Measurements from ENCODE around the gene SH3D21. TPM values are rescaled to one million over a fixed set of nuclear protein-coding genes. Genes with fewer than 3 reads are reported as not detected.

The SH3D21 gene
- total and polyA plus RNA-seq, 10 of the 15 experiments (the other 5 are each of a cell fraction or from before 2014, with no cell fraction given), result 0.06 to 5.9 (median 2.4) TPM

- ChIA-PET RAD21 (ENCODE audit: unreplicated experiment) (no interaction called here), CTCF (interaction anchor here (1.0 to 1.2 kb wide), 2 partner anchors 45 to 133 kb away, joined by 3 read pairs; no protein-coding TSS in a partner anchor), POLR2A (interaction anchor here (0.6 kb wide), 1 partner anchor 51 kb away, joined by 5 read pairs; no protein-coding TSS in a partner anchor), SMC1A (ENCODE audit: uncharacterized antibody, unreplicated experiment) (interaction anchor here (0.9 kb wide), 1 partner anchor 97 kb away, joined by 3 read pairs; no protein-coding TSS in a partner anchor)
- 26% methylated on average over 56 of the region's 59 CpGs for WGBS (ENCODE audit: insufficient coverage, insufficient replicate concordance, low lambda C conversion rate, missing lambda C conversion rate)
- ATAC-seq, result peak; percentile 15; the same call in 2 of the 3 replicates
- Histone ChIP-seq H3K9ac (ENCODE audit: control insufficient read depth, insufficient read depth, low read length) (no peak overlapping the region; the same call in 1 of the 2 replicates), H3K79me2 (ENCODE audit: control insufficient read depth, insufficient read depth, low read length) (no peaks in the 10 kb centered on the region), H3K36me3 (ENCODE audit: control insufficient read depth in 2 of 2, insufficient read depth in 2 of 2, low read length in 1 of 2) (no peaks in the 10 kb centered on the region), H2AFZ (ENCODE audit: control insufficient read depth, low read depth, low read length) (peak overlapping the region; percentile 28; the same call in 1 of the 2 replicates), H3K4me3 (peak overlapping the region; percentile 32; the same call in 1 of the 2 replicates), H3K9me3 (replicated peaks; ENCODE audit: control insufficient read depth, insufficient read depth, low read length) (no peaks in the 10 kb centered on the region), H3K4me1 (ENCODE audit: control insufficient read depth, insufficient read depth, low read length) (peaks cover 24% of the 10 kb centered on the region), H4K20me1 (ENCODE audit: control insufficient read depth, insufficient read depth) (no peaks in the 10 kb centered on the region; the same call in 1 of the 2 replicates), H3K27ac (ENCODE audit: control insufficient read depth, insufficient read depth) (no peak overlapping the region), H3K27me3 (replicated peaks in 1 of 2; ENCODE audit: control insufficient read depth in 2 of 2, insufficient read depth in 2 of 2, low read length in 1 of 2) (no peaks in the 10 kb centered on the region), H3K4me2 (ENCODE audit: control insufficient read depth, insufficient read depth) (peak overlapping the region; percentile 89)
- no peak for FAIRE-seq
- BruUV-seq (replicated peaks), result no TSS peak
- in situ Hi-C loops (cut with MboI), result no loop called here
- intact Hi-C loops (cut with micrococcal nuclease; ENCODE audit: unreplicated experiment), result no loop called here
- DNase-seq (ENCODE audit: low read depth, low spot score), result no peak
- TF ChIP-seq TARDBP (IDR thresholded peaks at IDR 0.05; ENCODE audit: borderline replicate concordance) (0 out of 2 replicates have a peak, but pooled peaks have one; percentile 20), SIX5 (IDR thresholded peaks at IDR 0.05; ENCODE audit: low read depth, low read length, severe bottlenecking) (no peak), ZNF274 (IDR thresholded peaks at IDR 0.05; ENCODE audit: insufficient read depth, insufficient read length) (no peak), RCOR1 (conservative IDR thresholded peaks at IDR 0.05; ENCODE audit: low read depth, low read length) (no peak), NBN (IDR thresholded peaks at IDR 0.05) (no peak), CHD1 (IDR thresholded peaks at IDR 0.05; ENCODE audit: low read depth, low read length) (no peak), CHD2 (IDR thresholded peaks at IDR 0.05; ENCODE audit: borderline replicate concordance, low read depth, low read length) (no peak), BMI1 (IDR thresholded peaks at IDR 0.05; ENCODE audit: borderline replicate concordance) (no peak), EGR1 (IDR thresholded peaks at IDR 0.05; ENCODE audit: borderline replicate concordance in 1 of 2, low read depth in 2 of 2, low read length in 2 of 2) (peak in 1 of 2 experiments; percentile 36; a peak in 1 of 3 replicates), POLR2AphosphoS2 (IDR thresholded peaks at IDR 0.05; ENCODE audit: low read depth, low read length) (peak; percentile 67; the same call in 1 of the 2 replicates)
- TF ChIP-seq, protein P1, sequence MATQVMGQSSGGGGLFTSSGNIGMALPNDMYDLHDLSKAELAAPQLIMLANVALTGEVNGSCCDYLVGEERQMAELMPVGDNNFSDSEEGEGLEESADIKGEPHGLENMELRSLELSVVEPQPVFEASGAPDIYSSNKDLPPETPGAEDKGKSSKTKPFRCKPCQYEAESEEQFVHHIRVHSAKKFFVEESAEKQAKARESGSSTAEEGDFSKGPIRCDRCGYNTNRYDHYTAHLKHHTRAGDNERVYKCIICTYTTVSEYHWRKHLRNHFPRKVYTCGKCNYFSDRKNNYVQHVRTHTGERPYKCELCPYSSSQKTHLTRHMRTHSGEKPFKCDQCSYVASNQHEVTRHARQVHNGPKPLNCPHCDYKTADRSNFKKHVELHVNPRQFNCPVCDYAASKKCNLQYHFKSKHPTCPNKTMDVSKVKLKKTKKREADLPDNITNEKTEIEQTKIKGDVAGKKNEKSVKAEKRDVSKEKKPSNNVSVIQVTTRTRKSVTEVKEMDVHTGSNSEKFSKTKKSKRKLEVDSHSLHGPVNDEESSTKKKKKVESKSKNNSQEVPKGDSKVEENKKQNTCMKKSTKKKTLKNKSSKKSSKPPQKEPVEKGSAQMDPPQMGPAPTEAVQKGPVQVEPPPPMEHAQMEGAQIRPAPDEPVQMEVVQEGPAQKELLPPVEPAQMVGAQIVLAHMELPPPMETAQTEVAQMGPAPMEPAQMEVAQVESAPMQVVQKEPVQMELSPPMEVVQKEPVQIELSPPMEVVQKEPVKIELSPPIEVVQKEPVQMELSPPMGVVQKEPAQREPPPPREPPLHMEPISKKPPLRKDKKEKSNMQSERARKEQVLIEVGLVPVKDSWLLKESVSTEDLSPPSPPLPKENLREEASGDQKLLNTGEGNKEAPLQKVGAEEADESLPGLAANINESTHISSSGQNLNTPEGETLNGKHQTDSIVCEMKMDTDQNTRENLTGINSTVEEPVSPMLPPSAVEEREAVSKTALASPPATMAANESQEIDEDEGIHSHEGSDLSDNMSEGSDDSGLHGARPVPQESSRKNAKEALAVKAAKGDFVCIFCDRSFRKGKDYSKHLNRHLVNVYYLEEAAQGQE (IDR thresholded peaks at IDR 0.05; ENCODE audit: low read depth, low read length), result no peak
- TF ChIP-seq, protein P2, sequence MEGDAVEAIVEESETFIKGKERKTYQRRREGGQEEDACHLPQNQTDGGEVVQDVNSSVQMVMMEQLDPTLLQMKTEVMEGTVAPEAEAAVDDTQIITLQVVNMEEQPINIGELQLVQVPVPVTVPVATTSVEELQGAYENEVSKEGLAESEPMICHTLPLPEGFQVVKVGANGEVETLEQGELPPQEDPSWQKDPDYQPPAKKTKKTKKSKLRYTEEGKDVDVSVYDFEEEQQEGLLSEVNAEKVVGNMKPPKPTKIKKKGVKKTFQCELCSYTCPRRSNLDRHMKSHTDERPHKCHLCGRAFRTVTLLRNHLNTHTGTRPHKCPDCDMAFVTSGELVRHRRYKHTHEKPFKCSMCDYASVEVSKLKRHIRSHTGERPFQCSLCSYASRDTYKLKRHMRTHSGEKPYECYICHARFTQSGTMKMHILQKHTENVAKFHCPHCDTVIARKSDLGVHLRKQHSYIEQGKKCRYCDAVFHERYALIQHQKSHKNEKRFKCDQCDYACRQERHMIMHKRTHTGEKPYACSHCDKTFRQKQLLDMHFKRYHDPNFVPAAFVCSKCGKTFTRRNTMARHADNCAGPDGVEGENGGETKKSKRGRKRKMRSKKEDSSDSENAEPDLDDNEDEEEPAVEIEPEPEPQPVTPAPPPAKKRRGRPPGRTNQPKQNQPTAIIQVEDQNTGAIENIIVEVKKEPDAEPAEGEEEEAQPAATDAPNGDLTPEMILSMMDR (IDR thresholded peaks at IDR 0.05 in 2 of 3, conservative IDR thresholded peaks at IDR 0.05 in 1 of 3; ENCODE audit: control insufficient read depth in 2 of 3, extremely low read depth in 1 of 3, insufficient read depth in 1 of 3, low read depth in 3 of 3, low read length in 3 of 3), result no peak
- TF ChIP-seq, protein P3, sequence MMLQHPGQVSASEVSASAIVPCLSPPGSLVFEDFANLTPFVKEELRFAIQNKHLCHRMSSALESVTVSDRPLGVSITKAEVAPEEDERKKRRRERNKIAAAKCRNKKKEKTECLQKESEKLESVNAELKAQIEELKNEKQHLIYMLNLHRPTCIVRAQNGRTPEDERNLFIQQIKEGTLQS (IDR thresholded peaks at IDR 0.05; ENCODE audit: borderline replicate concordance, extremely low read depth, low read depth, low read length), result no peak
- TF ChIP-seq, protein P4, sequence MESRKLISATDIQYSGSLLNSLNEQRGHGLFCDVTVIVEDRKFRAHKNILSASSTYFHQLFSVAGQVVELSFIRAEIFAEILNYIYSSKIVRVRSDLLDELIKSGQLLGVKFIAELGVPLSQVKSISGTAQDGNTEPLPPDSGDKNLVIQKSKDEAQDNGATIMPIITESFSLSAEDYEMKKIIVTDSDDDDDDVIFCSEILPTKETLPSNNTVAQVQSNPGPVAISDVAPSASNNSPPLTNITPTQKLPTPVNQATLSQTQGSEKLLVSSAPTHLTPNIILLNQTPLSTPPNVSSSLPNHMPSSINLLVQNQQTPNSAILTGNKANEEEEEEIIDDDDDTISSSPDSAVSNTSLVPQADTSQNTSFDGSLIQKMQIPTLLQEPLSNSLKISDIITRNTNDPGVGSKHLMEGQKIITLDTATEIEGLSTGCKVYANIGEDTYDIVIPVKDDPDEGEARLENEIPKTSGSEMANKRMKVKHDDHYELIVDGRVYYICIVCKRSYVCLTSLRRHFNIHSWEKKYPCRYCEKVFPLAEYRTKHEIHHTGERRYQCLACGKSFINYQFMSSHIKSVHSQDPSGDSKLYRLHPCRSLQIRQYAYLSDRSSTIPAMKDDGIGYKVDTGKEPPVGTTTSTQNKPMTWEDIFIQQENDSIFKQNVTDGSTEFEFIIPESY (IDR thresholded peaks at IDR 0.05), result no peak
These were observed 15.2 kb downstream of the SH3D21 start for GRCh38 chr1:36321119-36321951.
